HG02943 (cell line): ENCODE measurements around the gene ADGRD1.

Experiments
- ATAC-seq: cut with Tn5 transposase; IDR thresholded peaks from one replicate; pipeline ENCODE4 v1.9.1; 2021; ENCODE audit warnings: mild to moderate bottlenecking, low read depth, moderate library complexity; ENCODE audit not compliant: unreplicated experiment

The ADGRD1 gene

DNA sequence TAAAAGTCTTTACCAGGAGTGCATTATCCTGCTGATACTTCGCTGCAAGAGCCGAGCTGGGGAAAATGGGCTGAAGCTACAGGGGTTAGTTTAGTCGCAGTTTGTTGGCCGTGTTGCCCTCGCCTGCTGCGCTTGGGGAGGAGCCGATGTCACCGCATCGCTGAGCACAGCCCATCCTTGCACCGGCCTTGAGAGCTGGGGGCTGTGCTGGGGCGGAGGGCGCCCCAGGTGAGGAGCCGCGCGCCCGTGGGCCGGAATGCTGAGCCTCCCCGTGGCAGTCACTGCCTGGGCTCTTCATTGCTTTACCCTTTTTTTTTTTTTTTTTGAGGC is 50.0 kb downstream of the ADGRD1 start:
- ATAC-seq, result no peak

DNA sequence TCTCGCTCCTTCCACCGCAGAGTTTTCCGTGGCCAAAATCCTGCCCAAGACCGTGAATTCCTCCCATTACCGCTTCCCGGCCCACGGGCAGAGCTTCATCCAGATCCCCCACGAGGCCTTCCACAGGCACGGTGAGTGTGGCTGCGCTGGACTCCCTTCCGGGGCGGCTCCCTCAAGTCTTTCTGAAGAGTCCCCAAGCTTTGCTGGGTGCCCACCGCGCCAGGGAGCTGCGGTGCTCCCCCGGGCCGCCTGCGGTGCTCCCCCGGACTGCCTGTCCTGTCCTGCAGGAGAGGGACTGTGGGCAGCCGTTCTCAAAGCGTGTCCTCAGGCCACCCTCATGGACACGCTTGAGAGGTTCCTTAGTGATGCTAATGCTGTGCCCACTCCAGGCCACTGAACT is 50.5 kb downstream of the ADGRD1 start:
- no peak for ATAC-seq

DNA sequence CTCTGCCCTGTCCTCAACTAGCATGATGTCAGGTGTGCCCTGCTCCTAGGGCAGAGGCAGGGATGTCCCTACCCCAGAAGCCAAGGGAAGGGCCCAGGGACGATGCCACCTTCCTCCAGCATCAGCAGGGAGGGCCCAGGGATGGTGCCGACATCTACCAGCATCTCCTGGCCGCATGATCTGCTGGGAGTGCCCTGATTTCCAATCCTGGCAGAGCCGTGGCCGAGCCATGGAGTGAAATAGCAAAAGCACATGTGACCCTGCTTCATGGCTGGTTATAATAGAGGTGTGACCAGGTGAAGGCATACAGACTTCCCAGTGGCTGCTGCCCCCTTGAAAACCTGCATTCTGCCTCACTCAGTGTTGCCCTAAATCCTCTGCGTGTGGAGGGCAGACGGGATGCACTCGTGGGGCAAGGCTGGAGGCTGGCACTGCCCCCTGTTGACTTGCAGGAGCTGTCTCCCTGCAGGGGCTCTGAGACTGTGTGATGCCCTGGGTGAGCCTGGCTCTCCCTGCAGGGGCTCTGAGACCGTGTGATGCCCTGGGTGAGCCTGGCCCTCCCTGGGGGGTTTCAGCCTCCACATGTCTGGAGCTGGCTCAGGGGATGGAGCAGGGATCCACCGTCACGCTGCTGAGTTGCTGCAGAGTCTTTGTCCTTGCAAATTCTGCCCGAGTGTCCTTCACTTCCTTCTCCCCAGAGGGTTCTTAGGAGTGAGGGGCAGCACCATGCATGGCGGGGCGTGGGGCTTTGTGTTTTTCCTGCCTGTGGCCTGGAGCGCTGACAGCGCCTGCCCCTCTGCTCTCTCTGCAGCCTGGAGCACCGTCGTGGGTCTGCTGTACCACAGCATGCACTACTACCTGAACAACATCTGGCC is 51.7 kb downstream of the ADGRD1 start:
- ATAC-seq, result no peak

DNA sequence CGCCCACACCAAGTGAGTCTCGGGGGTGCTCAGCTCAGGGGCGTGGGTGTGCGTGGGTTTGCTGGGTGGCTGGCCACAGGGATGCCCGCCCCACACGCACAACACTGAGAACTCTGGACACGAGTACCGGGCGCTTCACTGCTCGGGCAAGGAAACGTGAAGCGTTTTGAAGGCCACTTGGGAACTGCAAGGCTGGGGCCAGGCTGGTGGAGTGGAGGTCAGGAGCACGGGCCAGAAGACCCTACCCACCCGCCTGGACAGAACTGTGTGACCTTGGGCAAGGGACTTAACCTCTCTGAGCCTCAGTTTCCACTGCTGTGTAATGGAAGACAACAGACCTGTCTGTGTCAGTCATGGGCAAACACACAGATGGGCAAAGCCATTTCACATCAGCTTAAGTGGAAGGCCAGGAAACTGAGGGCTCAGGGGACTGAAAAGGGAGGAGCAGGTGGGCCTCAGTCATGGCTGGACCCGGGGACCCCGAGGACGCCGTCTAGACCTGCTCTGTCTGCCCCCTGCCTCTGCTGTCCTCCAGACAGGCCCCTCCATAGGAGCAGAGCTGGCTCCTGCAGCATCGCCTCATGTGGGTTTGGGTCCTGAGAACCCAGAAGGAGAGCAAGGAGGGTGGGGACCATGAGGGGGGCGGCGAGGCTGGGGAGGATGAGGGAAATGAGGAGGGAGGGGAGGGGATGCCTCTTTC is 52.5 kb downstream of the ADGRD1 start:
- ATAC-seq, result no peak

DNA sequence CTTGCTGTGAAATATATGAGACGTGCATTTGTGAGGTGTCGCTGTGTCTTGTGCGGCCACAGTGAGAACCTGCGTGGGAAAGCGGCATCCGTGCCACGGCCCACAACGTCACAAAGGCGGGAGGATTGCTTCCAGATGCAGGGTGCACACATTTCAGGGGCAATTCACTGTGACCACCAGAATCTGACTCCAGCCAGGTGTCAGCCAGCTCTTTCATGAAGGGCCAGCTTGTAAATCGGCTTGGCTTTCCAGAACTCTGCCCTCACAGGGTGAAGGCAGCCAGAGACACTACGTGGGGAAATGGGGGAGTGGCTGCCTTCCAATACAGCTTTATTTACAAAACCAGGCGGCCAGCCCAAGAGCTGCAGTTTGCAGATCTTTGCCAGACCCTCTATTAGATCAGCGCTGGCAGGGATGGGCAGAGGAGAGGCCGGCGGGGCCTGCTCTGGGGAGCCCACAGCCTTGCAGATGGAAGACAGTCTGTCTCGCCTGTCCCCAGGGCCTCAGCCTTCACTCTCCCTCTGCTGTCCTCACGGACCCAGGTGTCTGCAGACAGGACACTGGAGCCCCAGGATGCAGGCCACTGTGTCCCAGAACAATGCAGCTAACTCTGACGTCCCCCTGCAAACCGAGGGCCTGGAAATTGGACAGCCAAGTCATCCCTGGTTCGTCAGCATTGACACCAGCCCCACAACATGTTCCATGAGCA is 53.5 kb downstream of the ADGRD1 start:
- ATAC-seq, result no peak

DNA sequence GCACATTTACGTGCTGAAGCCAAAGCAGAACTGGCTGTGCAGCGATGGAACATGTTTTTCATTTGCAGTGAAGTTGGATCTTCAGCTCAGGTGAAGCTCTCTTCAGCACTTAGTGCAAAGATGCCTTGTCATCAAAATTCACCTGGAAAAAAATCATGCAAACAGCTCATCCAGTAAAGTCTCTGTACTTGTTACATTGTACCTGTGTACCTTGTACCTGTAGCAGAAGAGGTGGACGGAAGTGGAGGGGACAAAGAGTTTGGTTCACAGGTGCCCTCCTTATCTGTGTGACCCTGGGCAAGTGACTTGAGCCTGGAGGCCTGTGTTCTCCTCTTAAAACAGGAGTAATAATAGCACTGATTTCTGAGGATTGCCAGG is 54.0 kb downstream of the ADGRD1 start:
- no peak for ATAC-seq

DNA sequence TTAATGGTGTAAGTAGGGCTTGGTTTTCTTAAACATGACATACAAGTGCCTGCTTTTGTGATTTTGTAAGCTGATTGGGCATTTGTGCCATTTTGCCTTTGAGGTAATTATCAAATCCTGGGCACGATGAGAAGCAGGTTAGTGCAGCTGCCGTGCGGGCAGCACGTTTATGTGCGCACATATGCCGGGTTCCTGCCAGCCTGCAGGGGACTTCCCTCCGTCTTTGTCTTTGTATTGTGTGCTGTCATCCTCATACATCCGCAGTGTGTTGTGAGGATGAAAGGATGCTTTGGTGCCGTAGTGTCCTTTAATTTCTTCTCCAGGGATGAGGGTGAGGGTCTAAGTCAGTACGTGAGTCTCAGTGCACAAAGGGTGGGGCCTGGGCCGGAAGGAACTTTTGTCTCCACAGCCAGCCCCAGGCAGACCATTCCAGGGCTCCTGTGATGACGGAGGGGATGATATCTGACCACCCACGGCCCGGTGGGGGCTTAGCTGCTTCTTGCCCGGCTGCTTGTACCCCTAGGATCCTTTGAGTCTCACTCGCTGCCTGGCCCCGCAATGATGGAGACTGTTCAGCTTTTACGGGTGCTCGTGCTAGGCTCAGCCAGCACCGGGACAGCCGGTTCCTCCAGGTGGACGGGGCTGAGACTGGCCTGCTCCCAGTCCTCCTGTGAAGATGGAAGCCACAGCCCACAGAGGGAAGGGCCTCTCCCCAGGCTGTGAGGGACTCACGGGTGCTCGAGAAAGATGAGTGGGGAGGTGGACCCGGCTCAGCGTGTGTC is 54.6 kb downstream of the ADGRD1 start:
- ATAC-seq, result no peak

DNA sequence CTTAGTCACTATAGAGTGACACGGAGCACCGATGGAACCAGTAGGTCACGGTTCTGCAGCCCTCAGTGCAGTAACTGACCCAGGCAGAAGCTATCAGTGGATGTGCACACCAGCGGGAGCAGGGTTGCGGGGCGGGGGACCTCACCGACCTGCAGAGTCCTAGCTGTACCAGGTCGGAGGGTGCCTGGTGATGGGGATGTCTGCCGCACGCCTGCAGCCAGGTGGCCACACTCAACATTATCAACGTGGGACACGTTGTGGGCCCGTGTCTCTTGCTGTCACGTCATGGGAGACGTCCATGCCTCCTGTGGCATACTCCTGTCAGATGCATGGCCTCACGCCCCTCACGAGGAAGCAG is 55.2 kb downstream of the ADGRD1 start:
- no peak for ATAC-seq

DNA sequence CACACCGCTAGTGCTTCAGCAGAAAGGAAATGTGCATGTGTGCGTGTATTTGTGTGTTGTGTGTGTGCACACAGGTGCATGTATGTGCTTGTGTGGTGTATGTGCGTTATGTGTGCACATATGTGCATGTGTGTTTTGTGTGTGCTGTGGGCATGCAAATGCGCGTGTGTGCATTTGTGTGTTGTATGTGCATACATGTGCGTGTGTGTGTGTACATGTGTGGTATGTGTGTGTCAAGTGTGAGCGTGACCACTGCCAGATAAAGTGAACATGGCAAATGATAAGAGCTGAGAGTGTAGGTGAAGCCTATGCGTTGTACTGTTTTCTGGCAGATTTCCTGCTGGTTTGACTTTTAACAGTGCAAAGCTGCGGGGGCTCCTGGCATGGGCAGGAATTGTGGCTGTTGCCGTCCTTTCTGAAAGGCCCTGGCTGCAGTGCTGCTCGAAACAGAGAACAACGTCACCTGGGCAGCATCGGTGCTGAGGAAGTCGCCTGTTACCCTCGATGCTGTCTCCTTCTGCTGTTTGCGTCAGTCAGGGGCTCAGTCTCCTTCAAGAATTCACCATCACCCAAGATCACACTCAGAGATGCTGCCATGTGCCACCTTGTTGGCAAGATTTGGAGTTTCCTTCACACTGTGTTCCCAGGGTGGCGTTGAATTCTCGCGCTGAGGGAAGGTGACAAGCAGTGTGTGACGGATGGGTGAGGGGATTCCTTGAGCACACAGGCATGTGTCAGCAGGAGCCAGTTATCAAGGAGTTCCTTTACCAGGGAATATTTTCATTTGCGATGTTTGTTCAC is 56.1 kb downstream of the ADGRD1 start:
- ATAC-seq, result no peak

DNA sequence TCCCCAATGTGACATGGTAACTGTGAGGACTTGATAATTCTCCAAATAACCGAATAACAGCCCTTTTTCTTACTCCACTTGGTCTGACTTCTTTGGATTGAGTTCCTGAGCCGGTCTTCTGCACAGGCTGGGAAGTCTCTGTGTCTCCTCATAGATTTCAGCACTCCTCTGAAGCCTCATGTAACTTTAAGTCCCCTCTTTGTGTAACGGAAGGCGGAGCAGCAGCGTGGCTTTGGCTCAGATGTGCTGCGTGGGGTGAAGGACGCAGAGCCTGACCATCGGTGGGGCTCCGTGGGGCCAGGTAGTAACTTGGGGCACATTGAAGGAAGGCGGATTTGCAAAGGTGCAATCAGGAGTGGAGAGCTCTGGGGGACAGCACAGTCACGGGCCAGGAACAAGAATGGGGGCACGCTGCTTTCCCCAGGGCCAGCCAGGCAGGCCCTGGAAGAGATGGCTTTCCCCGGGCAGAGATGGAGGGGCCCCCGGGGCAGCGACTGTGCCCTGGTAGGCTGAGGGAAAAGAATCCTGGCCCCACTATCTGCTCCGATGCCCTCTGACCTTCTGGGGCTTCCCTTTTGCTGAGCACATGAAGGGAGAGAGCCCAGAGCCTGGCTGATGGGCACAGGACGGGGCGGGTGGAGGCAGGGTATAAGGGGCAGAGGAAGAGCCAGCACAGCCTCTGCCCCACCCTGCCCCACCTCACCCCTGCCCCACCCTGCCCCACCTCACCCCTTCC is 56.9 kb downstream of the ADGRD1 start:
- no peak for ATAC-seq

DNA sequence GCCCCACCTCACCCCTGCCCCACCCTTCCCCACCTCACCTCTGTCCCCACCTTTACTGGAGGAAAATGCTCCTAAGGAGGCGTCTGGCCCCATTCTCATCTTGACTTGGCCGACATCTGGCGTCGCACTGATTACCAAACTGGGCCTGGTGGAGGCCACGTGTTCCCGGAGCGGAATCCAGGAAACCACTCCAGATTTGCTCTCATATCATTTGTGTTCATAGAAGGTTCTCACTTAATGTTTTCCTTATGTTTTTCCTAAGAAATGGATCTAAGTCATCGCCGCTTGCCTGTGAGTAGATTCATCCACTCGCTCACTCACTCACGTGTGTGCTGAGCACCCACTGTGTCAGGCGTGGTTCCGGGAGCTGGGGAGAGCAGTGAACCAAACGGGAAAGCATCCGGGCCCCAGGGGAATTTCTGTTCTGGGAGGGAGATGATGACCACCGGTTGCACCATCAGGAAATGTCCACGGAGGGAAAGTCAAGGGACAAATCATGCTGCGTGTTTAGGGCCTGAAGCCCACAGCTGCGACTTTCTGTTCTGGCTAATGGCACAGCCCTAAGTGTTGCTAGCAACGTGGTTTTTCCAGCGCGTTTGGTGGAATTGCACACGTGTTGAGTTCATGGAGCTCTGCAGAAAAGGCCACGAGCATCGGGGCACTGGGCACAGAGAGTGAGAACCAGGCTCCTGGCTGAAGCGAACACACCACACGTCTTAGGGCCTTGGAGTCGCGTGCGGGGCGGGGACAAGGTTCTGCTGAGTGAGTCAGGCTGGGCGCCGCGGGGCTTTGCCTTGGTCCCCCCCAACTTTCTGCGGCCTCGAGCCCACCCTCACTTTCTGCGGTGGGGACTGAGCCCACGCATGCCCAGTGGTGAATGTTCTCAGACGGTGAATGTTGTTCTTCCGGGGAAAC is 57.7 kb downstream of the ADGRD1 start:
- no peak for ATAC-seq

DNA sequence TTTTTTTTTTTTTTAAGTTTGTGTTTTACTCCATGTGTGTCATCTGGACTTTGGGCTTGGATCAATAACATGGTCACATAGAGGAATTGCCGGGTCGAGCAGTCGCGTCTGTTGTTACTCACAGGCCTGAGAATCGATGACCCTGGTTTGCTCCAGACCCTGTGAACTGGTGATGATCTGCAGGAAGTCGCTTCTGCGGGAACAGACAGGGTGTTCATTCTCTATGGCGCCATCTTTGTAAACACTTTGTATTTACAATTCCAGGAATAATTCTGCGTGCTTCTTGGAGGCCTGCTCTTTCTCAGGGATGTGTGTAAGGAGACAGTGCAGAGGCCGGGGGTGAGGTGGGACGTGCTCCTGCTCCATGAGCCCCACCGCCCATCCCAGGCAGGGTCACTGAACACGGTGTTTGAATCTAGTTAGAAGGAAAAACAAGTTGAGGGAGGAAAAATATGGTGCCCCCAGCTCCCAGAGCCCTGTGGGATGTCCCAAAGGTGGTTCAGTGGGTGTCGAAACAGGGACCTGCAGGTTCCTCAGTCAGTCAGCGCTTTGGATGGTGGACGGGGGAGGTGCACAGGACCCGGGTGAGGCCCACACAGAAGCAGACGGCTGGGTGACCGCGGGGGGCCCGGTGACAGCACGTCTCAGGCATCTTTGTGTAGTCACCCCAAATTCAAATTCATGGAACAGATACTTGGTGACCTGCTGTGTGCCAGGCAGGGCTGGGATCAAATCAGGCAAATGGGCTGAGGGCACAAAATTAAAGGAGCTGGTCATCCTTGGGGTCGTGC is 58.8 kb downstream of the ADGRD1 start:
- no peak for ATAC-seq

DNA sequence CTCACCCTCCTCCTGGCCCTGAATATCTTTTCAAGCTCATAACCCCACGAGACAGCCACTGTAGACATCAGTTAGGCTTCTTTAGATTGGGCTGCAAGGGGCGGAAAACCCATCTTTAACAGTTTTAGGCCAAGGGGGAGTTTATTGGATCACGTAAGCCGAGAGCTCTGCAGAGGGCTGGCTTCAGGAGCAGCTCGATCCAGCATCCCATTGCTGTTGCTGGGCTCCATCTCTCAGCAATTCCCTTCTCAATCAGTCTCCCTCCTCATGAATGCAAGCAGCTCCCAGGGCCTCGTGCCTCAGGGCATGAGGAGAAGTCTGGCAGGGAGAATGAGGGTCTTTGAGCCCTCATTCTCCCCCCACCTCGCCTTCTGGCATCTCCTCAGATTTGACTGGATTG is 59.4 kb downstream of the ADGRD1 start:
- ATAC-seq, result no peak

DNA sequence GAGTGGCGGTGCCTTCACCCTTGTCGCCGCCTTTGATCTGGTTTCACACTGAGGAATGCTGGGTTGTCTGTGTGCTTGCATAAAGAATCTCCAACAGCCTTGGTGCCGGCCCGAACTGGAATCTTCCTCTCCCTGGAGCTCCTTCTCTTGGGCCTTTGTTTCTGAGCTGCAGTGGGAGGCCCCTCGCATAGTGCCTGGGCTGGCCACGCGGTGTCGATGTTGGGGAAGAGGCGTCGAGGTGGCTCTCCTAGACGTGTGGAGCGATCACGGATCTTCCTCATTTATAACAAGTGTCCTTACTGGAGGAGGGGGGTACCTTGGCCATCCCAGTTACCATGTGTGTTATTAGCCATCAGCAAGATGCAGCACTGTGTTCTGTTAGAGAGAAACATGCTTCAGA is 60.6 kb downstream of the ADGRD1 start:
- no peak for ATAC-seq

DNA sequence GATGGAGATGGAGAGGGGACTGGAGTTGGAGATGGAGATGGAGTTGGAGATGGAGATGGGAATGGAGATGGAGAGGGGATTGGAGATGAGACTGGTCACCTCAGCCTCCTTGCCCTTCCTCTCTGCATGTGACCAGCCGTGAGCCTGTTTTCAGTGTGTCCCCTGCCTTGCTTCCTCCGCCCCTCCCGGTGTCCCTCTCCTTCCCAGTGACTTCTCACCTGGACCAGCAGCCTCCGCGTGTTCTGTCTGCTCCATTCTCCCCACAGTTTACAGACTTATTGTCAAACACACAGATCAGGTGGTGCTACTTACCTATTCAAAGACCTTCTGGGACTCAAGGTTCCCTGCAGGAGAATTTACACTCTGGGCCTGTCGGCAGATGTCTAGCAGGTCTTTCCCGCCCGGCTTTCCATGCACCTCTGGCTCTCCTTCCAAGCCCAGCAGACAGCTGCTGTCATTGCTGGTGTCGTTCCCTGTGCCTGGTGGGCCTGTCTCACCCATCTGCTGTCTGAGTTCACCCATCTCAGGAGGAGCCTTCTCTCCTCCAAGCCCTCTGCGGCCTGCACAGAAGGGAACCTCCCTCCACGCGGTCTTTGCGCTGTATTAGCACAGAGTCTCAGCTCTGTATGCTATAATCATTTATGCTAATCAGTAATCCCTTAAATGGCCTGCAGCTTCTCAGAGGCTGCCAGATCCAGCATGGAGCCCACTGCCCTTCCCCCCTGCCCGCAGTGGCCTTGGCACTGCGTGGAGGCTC is 62.1 kb downstream of the ADGRD1 start:
- no peak for ATAC-seq

DNA sequence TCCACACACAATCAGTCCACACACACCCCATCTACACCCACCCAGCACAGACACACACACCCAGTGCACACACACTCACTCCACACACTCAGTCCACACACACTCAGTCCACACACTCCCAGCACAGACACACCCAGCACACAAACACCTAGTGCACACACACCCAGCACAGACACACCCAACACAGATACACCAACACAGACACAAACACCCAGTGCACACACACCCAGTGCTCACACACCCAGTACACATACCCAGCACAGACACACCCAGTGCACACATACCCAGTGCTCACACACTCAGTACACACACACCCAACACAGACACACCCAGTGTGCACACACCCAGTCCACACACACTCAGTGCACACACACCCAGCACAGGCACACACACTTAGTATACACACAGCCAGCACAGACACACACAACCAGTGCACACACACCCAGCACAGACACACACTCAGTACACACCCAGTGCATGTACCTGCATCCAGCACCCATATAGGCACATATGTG is 63.8 kb downstream of the ADGRD1 start:
- no peak for ATAC-seq
